IMR-90 (cell line): ENCODE data around the gene ST8SIA4. TPM values are rescaled to one million over a fixed set of nuclear protein-coding genes. Genes with fewer than 3 reads are reported as not detected.

Experiments used
- ATAC-seq: fragments of 200-7000 bp; cut with Tn5 transposase; 2 replicates; pipeline ENCODE4 v1.9.1; 2020; ENCODE audit warnings: low read depth, mild to moderate bottlenecking, moderate library complexity
- BruUV-seq: library from RNA; stranded (reverse); fragments of 400-500 nt; replicated peaks from 2 replicates; lab custom pipeline; 2021; lab: Mats Ljungman, UMichigan
- CTCF ChIA-PET: fragments of 300-600 bp; formaldehyde crosslinking; extraction: SDS; loops from one replicate; lab custom pipeline; 2021; ENCODE audit warnings: antibody characterized with exemption; lab: Yijun Ruan, JAX
- POLR2A ChIA-PET: fragments of 300-600 bp; sonication (Branson Sonifier 250); formaldehyde crosslinking; loops from one replicate; lab custom pipeline; 2022; ENCODE audit warnings: antibody characterized with exemption; ENCODE audit not compliant: unreplicated experiment; lab: Charles Lee
- DNase-seq: peaks from one replicate; pipeline ENCODE4 v3.0.0; 2013
- H2AFZ ChIP-seq: replicated peaks from 2 replicates; pipeline ENCODE3; 2013; ENCODE audit warnings: low read length, mild to moderate bottlenecking; ENCODE audit not compliant: poor library complexity
- H2AK5ac ChIP-seq: 2 replicates; pipeline ENCODE4 v1.6.1; 2013; ENCODE audit warnings: low read depth, low read length, inconsistent platforms
- H2AK9ac ChIP-seq: replicated peaks from 2 replicates; pipeline ENCODE3; 2013; ENCODE audit warnings: mild to moderate bottlenecking, low read depth, low read length, moderate library complexity; ENCODE audit not compliant: poor library complexity
- H2BK120ac ChIP-seq: 2 replicates; pipeline ENCODE4 v1.6.1; 2013; ENCODE audit warnings: low read depth, low read length, inconsistent platforms
- H2BK15ac ChIP-seq: 3 replicates; pipeline ENCODE4 v1.6.1; 2013; ENCODE audit warnings: low read depth, low read length, inconsistent platforms
- H2BK20ac ChIP-seq: 2 replicates; pipeline ENCODE4 v1.6.1; 2013; ENCODE audit warnings: low read depth, mild to moderate bottlenecking, inconsistent platforms, low read length, moderate library complexity
- H2BK5ac ChIP-seq: 2 replicates; pipeline ENCODE4 v1.6.1; 2013; ENCODE audit warnings: mild to moderate bottlenecking, low read depth, low read length, inconsistent platforms; ENCODE audit not compliant: poor library complexity, severe bottlenecking
- H3K14ac ChIP-seq: replicated peaks from 2 replicates; pipeline ENCODE4 v1.6.1; 2013; ENCODE audit warnings: low read depth, low read length, inconsistent platforms
- H3K18ac ChIP-seq: 2 replicates; pipeline ENCODE4 v1.6.1; 2013; ENCODE audit warnings: low read depth, low read length, control low read depth
- H3K23ac ChIP-seq: 2 replicates; pipeline ENCODE4 v1.6.1; 2013; ENCODE audit warnings: low read depth, low read length, inconsistent platforms
- H3K27ac ChIP-seq: 2 replicates; pipeline ENCODE4 v1.5.1; 2013; ENCODE audit warnings: mild to moderate bottlenecking, control low read depth, low read length; ENCODE audit not compliant: insufficient read depth
- H3K27me3 ChIP-seq: 2 replicates; pipeline ENCODE4 v1.6.1; 2013; ENCODE audit warnings: low read length; ENCODE audit not compliant: control insufficient read depth, insufficient read depth
- H3K36me3 ChIP-seq: 2 replicates; pipeline ENCODE4 v1.6.1; 2013; ENCODE audit warnings: low read length, mixed read lengths; ENCODE audit not compliant: control insufficient read depth, insufficient read depth
- H3K4ac ChIP-seq: 2 replicates; pipeline ENCODE4 v1.6.1; 2013; ENCODE audit warnings: low read depth, low read length, inconsistent platforms
- H3K4me1 ChIP-seq: 2 replicates; pipeline ENCODE4 v1.6.1; 2013; ENCODE audit warnings: low read length, mixed read lengths; ENCODE audit not compliant: control insufficient read depth, insufficient read depth
- H3K4me2 ChIP-seq: 2 replicates; pipeline ENCODE4 v1.6.1; 2013; ENCODE audit warnings: low read depth, mild to moderate bottlenecking, control low read depth, low read length, moderate library complexity
- H3K4me3 ChIP-seq: 2 replicates; pipeline ENCODE4 v1.5.1; 2013; ENCODE audit warnings: low read depth, mild to moderate bottlenecking, control low read depth, low read length, moderate library complexity; ENCODE audit not compliant: insufficient read depth
- H3K56ac ChIP-seq: 2 replicates; pipeline ENCODE4 v1.6.1; 2013; ENCODE audit warnings: low read length, inconsistent platforms; ENCODE audit not compliant: insufficient read depth; ENCODE audit errors: extremely low read depth
- H3K79me1 ChIP-seq, 2 experiments: 2 replicates each; pipeline ENCODE4 v1.6.1; 2013; ENCODE audit warnings: low read length in 2 of 2, inconsistent platforms in 1 of 2, low read depth in 1 of 2
- H3K9ac ChIP-seq: 2 replicates; pipeline ENCODE4 v1.6.1; 2013; ENCODE audit warnings: low read depth, low read length, control low read depth
- H3K9me1 ChIP-seq: 2 replicates; pipeline ENCODE4 v1.6.1; 2013; ENCODE audit warnings: low read length, inconsistent platforms; ENCODE audit not compliant: insufficient read depth
- H3K9me3 ChIP-seq: 2 replicates; pipeline ENCODE4 v1.6.1; 2013; ENCODE audit warnings: low read length; ENCODE audit not compliant: control insufficient read depth, insufficient read depth
- H4K20me1 ChIP-seq: 2 replicates; pipeline ENCODE4 v1.6.1; 2013; ENCODE audit warnings: low read length, inconsistent platforms; ENCODE audit not compliant: insufficient read depth
- H4K5ac ChIP-seq: 2 replicates; pipeline ENCODE4 v1.6.1; 2013; ENCODE audit warnings: mild to moderate bottlenecking, low read depth, low read length, control low read depth
- H4K8ac ChIP-seq, 2 experiments: 2 replicates each; pipeline ENCODE4 v1.6.1; 2013; ENCODE audit warnings: low read depth in 2 of 2, low read length in 2 of 2, control low read depth in 1 of 2, inconsistent platforms in 1 of 2
- H4K91ac ChIP-seq: 2 replicates; pipeline ENCODE4 v1.6.1; 2013; ENCODE audit warnings: low read depth, low read length, inconsistent platforms; ENCODE audit not compliant: insufficient read depth
- BHLHE40 ChIP-seq: fragments of 150-350 bp; IDR thresholded peaks from 2 replicates; pipeline ENCODE4 v1.6.1; 2016; ENCODE audit warnings: mild to moderate bottlenecking, low read depth, low read length
- CHD1 ChIP-seq: IDR thresholded peaks from 2 replicates; pipeline ENCODE4 v1.6.1; 2012; ENCODE audit warnings: low read depth, low read length, improper control_type of control experiment
- CTCF ChIP-seq: conservative IDR thresholded peaks from 2 replicates; pipeline ENCODE4 v1.5.1; 2012; ENCODE audit warnings: mild to moderate bottlenecking, low read depth, low read length, improper control_type of control experiment
- ELK1 ChIP-seq: fragments of 150-350 bp; IDR thresholded peaks from 2 replicates; pipeline ENCODE4 v1.6.1; 2016; ENCODE audit warnings: low read depth, mild to moderate bottlenecking, low read length, moderate library complexity, borderline replicate concordance
- FOS ChIP-seq: fragments of 150-350 bp; IDR thresholded peaks from 2 replicates; pipeline ENCODE4 v1.6.1; 2016; ENCODE audit warnings: low read depth, low read length
- MAFK ChIP-seq: IDR thresholded peaks from 2 replicates; pipeline ENCODE4 v1.6.1; 2012; ENCODE audit warnings: low read depth, low read length, improper control_type of control experiment
- NFE2L2 ChIP-seq: fragments of 150-350 bp; IDR thresholded peaks from 2 replicates; pipeline ENCODE4 v1.6.1; 2016; ENCODE audit warnings: low read depth, mild to moderate bottlenecking, low read length
- SMC3 ChIP-seq: fragments of 150-350 bp; IDR thresholded peaks from 2 replicates; pipeline ENCODE4 v1.6.1; 2016; ENCODE audit warnings: low read depth, mild to moderate bottlenecking, antibody characterized with exemption, low read length, moderate library complexity
- USF2 ChIP-seq: fragments of 150-350 bp; IDR thresholded peaks from 2 replicates; pipeline ENCODE4 v1.6.1; 2017; ENCODE audit warnings: mild to moderate bottlenecking, antibody characterized with exemption, low read length, low read depth
- dilution Hi-C: fragments of 300-500 bp; cut with HindIII; formaldehyde crosslinking; loops from one replicate; pipeline ENCODE4 v1.14.3; 2018; ENCODE audit warnings: low sequenced_read_pairs; ENCODE audit not compliant: unreplicated experiment
- in situ Hi-C: fragments of 300-500 bp; cut with MboI; formaldehyde crosslinking; loops from 3 replicates; pipeline ENCODE4 v1.14.3; 2019; ENCODE audit warnings: low sequenced_read_pairs, inconsistent platforms, mixed read lengths
- intact Hi-C: fragments of 100-400 bp; cut with micrococcal nuclease; formaldehyde crosslinking; loops from 2 replicates; pipeline ENCODE4 v1.10.0; 2022
- polyA plus RNA-seq, 3 experiments: library from polyadenylated mRNA; depleted of rRNA; stranded (reverse); fragments of >200 nt; gene quantifications; 2 replicates each; pipeline ENCODE4 v1.2.3, GENCODE V29; 2012; ENCODE audit warnings: low replicate concordance in 1 of 3
- total RNA-seq: library from RNA; depleted of rRNA; stranded (reverse); fragments of >200 nt; gene quantifications from 2 replicates; pipeline ENCODE4 v1.2.3, GENCODE V29; 2012

ST8SIA4 gene
- total and polyA plus RNA-seq, 2 of the 4 experiments (the other 2 are of a cell fraction), result 0.02 to 0.18 TPM

- no peak overlapping the region for H2AK9ac ChIP-seq
- no peak overlapping the region for H2BK5ac ChIP-seq
- no peak overlapping the region for H4K8ac ChIP-seq
- dilution Hi-C loops, result no loop called here
- H3K4me3 ChIP-seq, result no peak overlapping the region
- H2AFZ ChIP-seq, result no peak overlapping the region
- ChIA-PET CTCF (no interaction called here), POLR2A (no interaction called here)
- H3K27me3 ChIP-seq, result no peaks in the 10 kb centered on the region
- no peaks in the 10 kb centered on the region for H3K36me3 ChIP-seq
- intact Hi-C loops, result no loop called here
- H3K18ac ChIP-seq, result no peak overlapping the region
- BruUV-seq, result no TSS peak
- no peaks in the 10 kb centered on the region for H3K79me1 ChIP-seq
- H2AK5ac ChIP-seq, result no peak overlapping the region
- no peak overlapping the region for H3K4me2 ChIP-seq
- no peak overlapping the region for H3K56ac ChIP-seq
- H3K9me1 ChIP-seq, result no peaks in the 10 kb centered on the region
- H2BK15ac ChIP-seq, result no peak overlapping the region
- no peak overlapping the region for H2BK20ac ChIP-seq
- no peaks in the 10 kb centered on the region for H3K9me3 ChIP-seq
- no peak for ATAC-seq
- H4K5ac ChIP-seq, result no peak overlapping the region
- no peak overlapping the region for H3K14ac ChIP-seq
- no peak overlapping the region for H4K91ac ChIP-seq
- no peak overlapping the region for H3K23ac ChIP-seq
- no peak overlapping the region for H3K27ac ChIP-seq
- H3K9ac ChIP-seq, result no peak overlapping the region
- DNase-seq, result no peak
- TF ChIP-seq NFE2L2, result no peak
- TF ChIP-seq FOS, result no peak
- TF ChIP-seq BHLHE40, result no peak
- no peak for TF ChIP-seq SMC3
- TF ChIP-seq MAFK, result no peak
- no peak for TF ChIP-seq CHD1
- TF ChIP-seq CTCF, result no peak
- TF ChIP-seq ELK1, result no peak
- no peak for TF ChIP-seq USF2
- no peak overlapping the region for H2BK120ac ChIP-seq
- H3K4ac ChIP-seq, result no peak overlapping the region
- in situ Hi-C loops, result no loop called here
- H4K20me1 ChIP-seq, result no peaks in the 10 kb centered on the region
- H3K4me1 ChIP-seq, result no peaks in the 10 kb centered on the region
Observed at GRCh38 chr5:100854591-100854990, 48.5 kb downstream of the ST8SIA4 start.
